GM21619 (cell line): ENCODE results near the gene MYRIP.

Experiments
- ATAC-seq: cut with Tn5 transposase; IDR thresholded peaks from one replicate; pipeline ENCODE4 v1.9.1; 2021; ENCODE audit not compliant: unreplicated experiment

The MYRIP gene

DNA sequence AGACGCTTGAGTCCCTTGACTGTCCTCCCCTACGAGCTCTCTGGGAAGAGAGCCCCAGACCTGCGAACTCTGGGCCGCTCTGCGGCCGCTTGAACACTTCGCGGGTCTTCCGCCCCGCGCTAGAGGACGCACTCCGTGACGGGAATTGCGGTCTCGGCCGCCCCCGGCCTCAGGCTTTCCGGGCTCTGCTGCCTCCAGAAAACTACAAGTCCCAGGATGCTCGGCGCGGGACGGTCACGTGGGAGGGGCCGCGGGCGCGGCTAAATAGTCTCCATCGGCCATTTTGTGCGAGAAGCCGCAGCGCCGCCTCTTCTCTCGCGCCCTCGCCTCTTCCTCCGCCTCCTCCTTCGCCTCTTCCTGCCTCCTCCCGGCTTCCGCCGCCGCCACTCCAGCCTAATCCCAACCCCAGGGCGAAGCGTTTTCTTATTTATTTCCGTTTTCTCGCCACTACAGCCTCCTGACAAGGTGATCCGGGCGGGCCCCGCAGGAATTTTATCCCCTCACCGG is 500.1 kb downstream of the MYRIP start, which contains the start of gene EIF1B:
TSS of gene EIF1B (plus strand) at position 290 of the 507 bp plus-strand sequence. CDS start 235 bp downstream, outside the sequence.
- peak; percentile 94 for ATAC-seq
